H1 (cell line): ENCODE measurements around the gene AGPAT2. TPM values are rescaled to one million over a fixed set of nuclear protein-coding genes. Genes with fewer than 3 reads are reported as not detected.

Experiments used
- CTCF ChIA-PET: fragments of 300-600 bp; sonication (Branson Sonifier 250); formaldehyde crosslinking; loops from one replicate; lab custom pipeline; 2021; ENCODE audit not compliant: partially characterized antibody; lab: Charles Lee
- POLR2A ChIA-PET: fragments of 300-600 bp; sonication (Branson Sonifier 250); formaldehyde crosslinking; loops from one replicate; lab custom pipeline; 2021; ENCODE audit warnings: inconsistent platforms; ENCODE audit not compliant: partially characterized antibody; lab: Charles Lee
- DNase-seq, 2 experiments: peaks; one replicate each; pipeline versions ENCODE4 v3.0.0 to v3.0.0-alpha.2; 2010 to 2022; ENCODE audit warnings: low spot score in 2 of 2, low read depth in 1 of 2, mixed read lengths in 1 of 2
- FAIRE-seq: peaks from 2 replicates; lab custom pipeline; 2011; peaks lifted over from hg19 to GRCh38; lab: Jason Lieb, UNC
- H2AFZ ChIP-seq: 2 replicates; pipeline ENCODE4 v1.8.1; 2012; ENCODE audit warnings: low read length, inconsistent platforms
- H2AK5ac ChIP-seq: 2 replicates; pipeline ENCODE4 v1.6.1; 2013; ENCODE audit warnings: low read depth, low read length
- H2BK120ac ChIP-seq: replicated peaks from 2 replicates; pipeline ENCODE3; 2013; ENCODE audit warnings: low read depth, low read length, inconsistent platforms
- H2BK12ac ChIP-seq: 2 replicates; pipeline ENCODE4 v1.6.1; 2013; ENCODE audit warnings: low read depth, low read length
- H2BK15ac ChIP-seq: 2 replicates; pipeline ENCODE4 v1.6.1; 2013; ENCODE audit warnings: low read length
- H2BK20ac ChIP-seq: 2 replicates; pipeline ENCODE4 v1.6.1; 2013; ENCODE audit warnings: low read length
- H2BK5ac ChIP-seq: 2 replicates; pipeline ENCODE4 v1.6.1; 2013; ENCODE audit warnings: low read depth, low read length
- H3K14ac ChIP-seq: 2 replicates; pipeline ENCODE4 v1.6.1; 2013; ENCODE audit warnings: inconsistent platforms; ENCODE audit not compliant: insufficient read length
- H3K18ac ChIP-seq: 2 replicates; pipeline ENCODE4 v1.6.1; 2013; ENCODE audit warnings: low read length; ENCODE audit errors: extremely low read depth
- H3K23ac ChIP-seq: 2 replicates; pipeline ENCODE4 v1.6.1; 2013; ENCODE audit warnings: inconsistent platforms; ENCODE audit not compliant: insufficient read length
- H3K23me2 ChIP-seq: 2 replicates; pipeline ENCODE4 v1.6.1; 2013; ENCODE audit warnings: low read depth, low read length
- H3K27ac ChIP-seq: 2 replicates; pipeline ENCODE4 v1.6.1; 2011; ENCODE audit warnings: low read depth, low read length, inconsistent platforms
- H3K27me3 ChIP-seq, 4 experiments: replicated peaks in 1 of 4; 1 replicate in 1 of 4; 2 replicates in 3 of 4; pipeline versions ENCODE4 v1.6.1 to v1.8.1; 2011 to 2013; ENCODE audit warnings: low read length in 3 of 4, mild to moderate bottlenecking in 3 of 4, inconsistent platforms in 2 of 4, mixed read lengths in 2 of 4, moderate library complexity in 1 of 4; ENCODE audit not compliant: control insufficient read depth in 3 of 4, insufficient read depth in 3 of 4; ENCODE audit errors: extremely low read depth in 1 of 4
- H3K36me3 ChIP-seq, 4 experiments: 2 replicates each; pipeline versions ENCODE4 v1.6.1 to v1.8.1; 2011 to 2013; ENCODE audit warnings: mild to moderate bottlenecking in 4 of 4, low read length in 3 of 4, moderate library complexity in 2 of 4, control low read depth in 1 of 4, inconsistent platforms in 1 of 4; ENCODE audit not compliant: insufficient read depth in 4 of 4, control insufficient read depth in 2 of 4
- H3K4ac ChIP-seq: replicated peaks from 2 replicates; pipeline ENCODE3; 2013; ENCODE audit warnings: low read length, low read depth, mixed read lengths, inconsistent platforms; ENCODE audit not compliant: insufficient read length
- H3K4me1 ChIP-seq, 4 experiments: replicated peaks in 1 of 4; 1 replicate in 1 of 4; 2 replicates in 3 of 4; pipeline versions ENCODE4 v1.6.1 to v1.8.1; 2011 to 2013; ENCODE audit warnings: low read length in 3 of 4, inconsistent platforms in 2 of 4, mixed read lengths in 1 of 4; ENCODE audit not compliant: insufficient read depth in 4 of 4, control insufficient read depth in 3 of 4
- H3K4me2 ChIP-seq, 2 experiments: 2 replicates each; pipeline versions ENCODE4 v1.6.1 to v1.8.1; 2011 to 2013; ENCODE audit warnings: low read depth in 2 of 2, low read length in 2 of 2, control low read depth in 1 of 2, inconsistent platforms in 1 of 2, mild to moderate bottlenecking in 1 of 2; ENCODE audit not compliant: insufficient read depth in 1 of 2
- H3K4me3 ChIP-seq, 4 experiments: fragments of 200-600, 300-600 bp in 1 of 4; sonication (generic), shearing (Covaris generic), sonication (Bioruptor Twin) in 1 of 4; 2 replicates each; pipeline versions ENCODE4 v1.5.1 to v1.8.1; 2011 to 2016; ENCODE audit warnings: low read length in 4 of 4, low read depth in 3 of 4, control low read depth in 2 of 4, inconsistent platforms in 2 of 4, mild to moderate bottlenecking in 2 of 4, mixed read lengths in 1 of 4, moderate library complexity in 1 of 4; ENCODE audit not compliant: insufficient read depth in 2 of 4; ENCODE audit errors: extremely low read depth in 1 of 4
- H3K56ac ChIP-seq: replicated peaks from 2 replicates; pipeline ENCODE3; 2013; ENCODE audit warnings: low read depth, mild to moderate bottlenecking, mixed read lengths, low read length, inconsistent platforms; ENCODE audit not compliant: insufficient read length
- H3K79me1 ChIP-seq: 2 replicates; pipeline ENCODE4 v1.6.1; 2013; ENCODE audit warnings: low read depth, low read length, control low read depth
- H3K79me2 ChIP-seq, 2 experiments: 2 replicates each; pipeline versions ENCODE4 v1.6.1 to v1.8.1; 2012 to 2013; ENCODE audit warnings: low read length in 2 of 2, mild to moderate bottlenecking in 2 of 2, inconsistent platforms in 1 of 2; ENCODE audit not compliant: insufficient read depth in 2 of 2, control insufficient read depth in 1 of 2
- H3K9ac ChIP-seq, 4 experiments: replicated peaks in 1 of 4; 1 replicate in 1 of 4; 2 replicates in 3 of 4; pipeline versions ENCODE4 v1.6.1 to v1.8.1; 2011 to 2013; ENCODE audit warnings: low read depth in 3 of 4, low read length in 3 of 4, control low read depth in 2 of 4, mild to moderate bottlenecking in 2 of 4, moderate library complexity in 2 of 4, inconsistent platforms in 1 of 4; ENCODE audit errors: extremely low read depth in 1 of 4
- H3K9me3 ChIP-seq, 2 experiments: 2 replicates each; pipeline versions ENCODE4 v1.6.1 to v1.8.1; 2012 to 2013; ENCODE audit warnings: mild to moderate bottlenecking in 2 of 2, moderate library complexity in 2 of 2, control low read depth in 1 of 2, inconsistent platforms in 1 of 2, low read depth in 1 of 2, low read length in 1 of 2, mixed read lengths in 1 of 2; ENCODE audit not compliant: insufficient read depth in 2 of 2
- H4K20me1 ChIP-seq, 2 experiments: replicated peaks in 1 of 2; 2 replicates each; pipeline versions ENCODE3 to v1.8.1; 2011 to 2013; ENCODE audit warnings: inconsistent platforms in 2 of 2, low read length in 2 of 2, mild to moderate bottlenecking in 1 of 2; ENCODE audit not compliant: insufficient read depth in 2 of 2, control insufficient read depth in 1 of 2
- H4K5ac ChIP-seq: 2 replicates; pipeline ENCODE4 v1.6.1; 2013; ENCODE audit warnings: low read length, low read depth, mixed read lengths, inconsistent platforms; ENCODE audit not compliant: insufficient read length
- H4K8ac ChIP-seq: 2 replicates; pipeline ENCODE4 v1.8.0; 2013; ENCODE audit warnings: mild to moderate bottlenecking, moderate library complexity, low read length, inconsistent platforms; ENCODE audit not compliant: insufficient read depth; ENCODE audit errors: extremely low read depth
- H4K91ac ChIP-seq: replicated peaks from 2 replicates; pipeline ENCODE3; 2013; ENCODE audit warnings: low read length, mixed read lengths, inconsistent platforms; ENCODE audit not compliant: insufficient read length
- CHD1 ChIP-seq: IDR thresholded peaks from 2 replicates; pipeline ENCODE4 v1.6.1; 2012; ENCODE audit warnings: low read depth, low read length, improper control_type of control experiment
- CREB1 ChIP-seq: IDR thresholded peaks from 2 replicates; pipeline ENCODE4 v1.6.1; 2012; ENCODE audit warnings: inconsistent platforms
- EP300 ChIP-seq, 2 experiments: IDR thresholded peaks; 1 replicate in 1 of 2; 2 replicates in 1 of 2; pipeline ENCODE4 v1.6.1; 2011 to 2012; ENCODE audit warnings: low read depth in 2 of 2, low read length in 2 of 2, mild to moderate bottlenecking in 2 of 2, borderline replicate concordance in 1 of 2, inconsistent platforms in 1 of 2, moderate library complexity in 1 of 2
- FOSL1 ChIP-seq: IDR thresholded peaks from 2 replicates; pipeline ENCODE4 v1.6.1; 2011; ENCODE audit warnings: mild to moderate bottlenecking, low read depth, low read length, moderate library complexity; ENCODE audit not compliant: insufficient read depth
- TEAD4 ChIP-seq: IDR thresholded peaks from 2 replicates; pipeline ENCODE4 v1.6.1; 2012; ENCODE audit warnings: low read depth, low read length, inconsistent platforms, mixed read lengths
- WGBS, 2 experiments: shearing (Covaris generic) in 1 of 2; methylation state at CpG; one replicate each; pipeline versions ENCODE4 v1.1.6 to v1.1.7; 2013 to 2015; ENCODE audit warnings: low lambda C conversion rate in 2 of 2, mixed read lengths in 2 of 2, inconsistent platforms in 1 of 2, low coverage in 1 of 2, missing lambda C conversion rate in 1 of 2; ENCODE audit not compliant: insufficient replicate concordance in 2 of 2, insufficient coverage in 1 of 2, insufficient read length in 1 of 2; ENCODE audit errors: extremely low coverage in 1 of 2, missing lambda C conversion rate in 1 of 2; 5-methylcytosine and 5-hydroxymethylcytosine counted together
- polyA plus RNA-seq, 7 experiments: library from polyadenylated mRNA; depleted of rRNA in 3 of 7; stranded (reverse) in 5 of 7; unstranded in 2 of 7; fragments of >200 nt in 5 of 7; fragments of 200-250 nt in 2 of 7; gene quantifications; 1 replicate in 5 of 7; 2 replicates in 1 of 7; 4 replicates in 1 of 7; pipeline versions ENCODE4 v1.2.1 to v1.2.3, GENCODE V29; 2011 to 2013; ENCODE audit warnings: missing spikeins in 2 of 7, mixed read lengths in 2 of 7
- total RNA-seq: library from RNA; stranded (reverse); fragmentation: NEBNext Ultra II Directional; extraction: Animal tissue kit (Norgen Biotek cat#: 25700); gene quantifications from 2 replicates; pipeline ENCODE4 v1.2.1, GENCODE V29; 2021

AGPAT2 gene
- total and polyA plus RNA-seq, 2 of the 8 experiments (the other 6 are each of a cell fraction or from before 2014, with no cell fraction given): 31.6 to 37.6 TPM

DNA sequence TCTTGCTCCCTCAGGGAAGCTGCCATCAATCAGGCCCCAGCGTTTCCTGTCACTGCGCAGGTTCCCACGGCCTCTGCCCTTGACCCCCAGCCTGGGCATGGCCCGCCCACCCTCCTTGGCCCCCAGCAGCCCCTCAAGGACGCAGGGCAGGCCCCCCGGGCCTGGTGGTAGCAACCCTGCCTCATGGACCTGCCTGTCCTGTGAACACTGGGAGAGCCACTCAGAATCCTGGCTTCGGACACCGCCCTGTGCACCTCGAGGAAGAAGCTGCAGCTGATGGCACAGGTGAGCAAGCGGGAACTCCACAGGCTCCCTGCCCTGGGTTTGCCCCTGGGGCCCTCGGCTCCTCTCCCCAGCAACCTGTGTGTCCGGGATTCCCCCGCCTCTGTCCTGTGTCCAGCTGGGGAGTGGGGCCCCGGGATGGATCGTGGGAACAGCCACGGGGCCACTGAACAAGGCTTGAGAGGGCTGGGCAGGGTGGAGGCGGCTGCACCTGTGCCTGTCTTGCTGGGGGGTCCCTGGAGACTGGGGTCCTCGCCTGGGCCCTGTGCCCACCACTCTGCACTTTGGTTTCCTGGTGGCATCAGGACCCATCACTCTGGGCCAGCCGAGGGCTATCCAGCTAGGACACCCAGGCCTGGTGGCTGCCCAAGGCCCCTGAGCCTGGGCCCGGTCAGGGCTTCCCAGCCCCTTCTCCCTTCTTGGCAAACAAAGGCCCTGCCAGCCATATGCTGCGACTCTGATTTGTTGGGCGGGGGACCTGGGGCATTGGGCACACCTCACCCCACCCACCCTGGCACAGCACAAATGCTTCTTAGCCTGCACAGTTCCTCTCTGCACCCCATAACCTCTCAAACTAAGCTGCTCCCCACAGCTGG, 58.0 kb downstream of the AGPAT2 start:
- Histone ChIP-seq H3K27ac (no peak overlapping the region), H3K23me2 (no peaks in the 10 kb centered on the region), H2BK12ac (peak overlapping the region; percentile 60; the same call in 1 of the 2 replicates), H3K9ac (no peak overlapping the region), H3K4ac (no peak overlapping the region), H2BK20ac (no peak overlapping the region), H3K4me3 (no peak overlapping the region), H3K23ac (no peak overlapping the region), H2BK120ac (no peak overlapping the region), H3K18ac (no peak overlapping the region), H3K79me2 (no peaks in the 10 kb centered on the region), H2AK5ac (no peak overlapping the region), H3K79me1 (no peaks in the 10 kb centered on the region), H2BK15ac (no peak overlapping the region), H4K8ac (no peak overlapping the region; the same call in 1 of the 2 replicates), H4K91ac (no peak overlapping the region), H4K5ac (no peak overlapping the region), H3K56ac (no peak overlapping the region), H3K4me2 (no peak overlapping the region), H3K4me1 (peaks cover 0 to 9% (median 0%) of the 10 kb centered on the region in 4 experiments; a peak in 3 of 7 replicates), H3K36me3 (no peaks in the 10 kb centered on the region), H3K9me3 (no peaks in the 10 kb centered on the region), H2BK5ac (no peak overlapping the region; the same call in 1 of the 2 replicates), H3K27me3 (no peaks in the 10 kb centered on the region), H3K14ac (no peak overlapping the region), H2AFZ (no peak overlapping the region), H4K20me1 (peaks cover 0 to 9% of the 10 kb centered on the region in 2 experiments)
- POLR2A ChIA-PET: interaction anchor here (0.7 to 1.2 kb wide), 7 partner anchors 9 to 270 kb away, joined by 3 to 4 read pairs (median 3); no protein-coding TSS in a partner anchor
- TF ChIP-seq CREB1 (no peak), CHD1 (no peak), TEAD4 (no peak), FOSL1 (no peak), EP300 (IDR thresholded peaks at IDR 0.05; ENCODE audit: borderline replicate concordance in 1 of 2, low read depth in 2 of 2, low read length in 2 of 2) (no peak)
- no peak for FAIRE-seq
- 93% methylated on average over 17 of the region's 22 CpGs; no CpG with 5 or more reads in 1 of the 2 experiments for WGBS, 2 experiments
- CTCF ChIA-PET: interaction anchor here (0.6 to 9.6 kb wide), 43 partner anchors 9 to 240 kb away, joined by 3 to 253 read pairs (median 3); partner anchors contain the start of gene INPP5E
- DNase-seq: peak in 1 of 2 experiments; percentile 47
